ENCODE results near the gene ABLIM2.

DNA sequence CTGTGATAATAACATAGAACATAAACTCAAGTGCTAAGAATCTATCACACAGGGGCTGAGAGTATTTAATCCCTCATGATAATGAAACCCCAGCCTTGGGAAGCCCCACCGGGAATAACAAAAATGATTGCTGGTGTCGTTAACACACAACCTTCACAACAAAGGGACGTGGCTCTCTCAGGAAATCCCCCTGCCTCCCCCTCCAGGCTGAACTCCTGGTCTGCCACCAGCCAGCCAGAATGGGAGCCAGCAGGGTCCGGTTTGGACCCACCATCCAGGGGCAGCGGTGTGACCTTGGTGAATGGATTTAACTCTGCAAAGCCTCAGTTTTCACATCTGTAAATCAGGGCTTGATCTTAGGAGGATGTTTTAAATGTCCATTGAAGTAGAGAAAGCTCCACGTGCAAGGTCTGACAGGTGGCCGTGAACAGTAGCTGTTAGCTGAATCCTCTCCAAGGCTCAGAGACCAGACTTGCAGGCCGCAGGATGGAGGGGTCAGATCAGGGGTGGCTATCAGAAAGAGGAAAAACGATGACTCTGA lies 46.5 kb downstream of the ABLIM2 start:
- TF ChIP-seq POLR2AphosphoS5 (IDR thresholded peaks at IDR 0.05), result no peak
- TF ChIP-seq, protein P1, sequence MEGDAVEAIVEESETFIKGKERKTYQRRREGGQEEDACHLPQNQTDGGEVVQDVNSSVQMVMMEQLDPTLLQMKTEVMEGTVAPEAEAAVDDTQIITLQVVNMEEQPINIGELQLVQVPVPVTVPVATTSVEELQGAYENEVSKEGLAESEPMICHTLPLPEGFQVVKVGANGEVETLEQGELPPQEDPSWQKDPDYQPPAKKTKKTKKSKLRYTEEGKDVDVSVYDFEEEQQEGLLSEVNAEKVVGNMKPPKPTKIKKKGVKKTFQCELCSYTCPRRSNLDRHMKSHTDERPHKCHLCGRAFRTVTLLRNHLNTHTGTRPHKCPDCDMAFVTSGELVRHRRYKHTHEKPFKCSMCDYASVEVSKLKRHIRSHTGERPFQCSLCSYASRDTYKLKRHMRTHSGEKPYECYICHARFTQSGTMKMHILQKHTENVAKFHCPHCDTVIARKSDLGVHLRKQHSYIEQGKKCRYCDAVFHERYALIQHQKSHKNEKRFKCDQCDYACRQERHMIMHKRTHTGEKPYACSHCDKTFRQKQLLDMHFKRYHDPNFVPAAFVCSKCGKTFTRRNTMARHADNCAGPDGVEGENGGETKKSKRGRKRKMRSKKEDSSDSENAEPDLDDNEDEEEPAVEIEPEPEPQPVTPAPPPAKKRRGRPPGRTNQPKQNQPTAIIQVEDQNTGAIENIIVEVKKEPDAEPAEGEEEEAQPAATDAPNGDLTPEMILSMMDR (IDR thresholded peaks at IDR 0.05; ENCODE audit: poor library complexity, severe bottlenecking), result no peak
- TF ChIP-seq, protein P2, sequence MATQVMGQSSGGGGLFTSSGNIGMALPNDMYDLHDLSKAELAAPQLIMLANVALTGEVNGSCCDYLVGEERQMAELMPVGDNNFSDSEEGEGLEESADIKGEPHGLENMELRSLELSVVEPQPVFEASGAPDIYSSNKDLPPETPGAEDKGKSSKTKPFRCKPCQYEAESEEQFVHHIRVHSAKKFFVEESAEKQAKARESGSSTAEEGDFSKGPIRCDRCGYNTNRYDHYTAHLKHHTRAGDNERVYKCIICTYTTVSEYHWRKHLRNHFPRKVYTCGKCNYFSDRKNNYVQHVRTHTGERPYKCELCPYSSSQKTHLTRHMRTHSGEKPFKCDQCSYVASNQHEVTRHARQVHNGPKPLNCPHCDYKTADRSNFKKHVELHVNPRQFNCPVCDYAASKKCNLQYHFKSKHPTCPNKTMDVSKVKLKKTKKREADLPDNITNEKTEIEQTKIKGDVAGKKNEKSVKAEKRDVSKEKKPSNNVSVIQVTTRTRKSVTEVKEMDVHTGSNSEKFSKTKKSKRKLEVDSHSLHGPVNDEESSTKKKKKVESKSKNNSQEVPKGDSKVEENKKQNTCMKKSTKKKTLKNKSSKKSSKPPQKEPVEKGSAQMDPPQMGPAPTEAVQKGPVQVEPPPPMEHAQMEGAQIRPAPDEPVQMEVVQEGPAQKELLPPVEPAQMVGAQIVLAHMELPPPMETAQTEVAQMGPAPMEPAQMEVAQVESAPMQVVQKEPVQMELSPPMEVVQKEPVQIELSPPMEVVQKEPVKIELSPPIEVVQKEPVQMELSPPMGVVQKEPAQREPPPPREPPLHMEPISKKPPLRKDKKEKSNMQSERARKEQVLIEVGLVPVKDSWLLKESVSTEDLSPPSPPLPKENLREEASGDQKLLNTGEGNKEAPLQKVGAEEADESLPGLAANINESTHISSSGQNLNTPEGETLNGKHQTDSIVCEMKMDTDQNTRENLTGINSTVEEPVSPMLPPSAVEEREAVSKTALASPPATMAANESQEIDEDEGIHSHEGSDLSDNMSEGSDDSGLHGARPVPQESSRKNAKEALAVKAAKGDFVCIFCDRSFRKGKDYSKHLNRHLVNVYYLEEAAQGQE (IDR thresholded peaks at IDR 0.05; ENCODE audit: borderline replicate concordance), result no peak
- no peak for TF ChIP-seq EP300 (conservative IDR thresholded peaks at IDR 0.05; ENCODE audit: poor library complexity, severe bottlenecking)
- no peak for TF ChIP-seq EZH2 (IDR thresholded peaks at IDR 0.05; ENCODE audit: borderline replicate concordance, insufficient read depth, low read length, poor library complexity, severe bottlenecking)
- no peak for TF ChIP-seq SMC3 (conservative IDR thresholded peaks at IDR 0.05; ENCODE audit: poor library complexity)
- TF ChIP-seq RAD21 (conservative IDR thresholded peaks at IDR 0.05), result no peak
- TF ChIP-seq MXI1 (conservative IDR thresholded peaks at IDR 0.05; ENCODE audit: poor library complexity, severe bottlenecking), result no peak
- no peak for TF ChIP-seq TAF1 (IDR thresholded peaks at IDR 0.05; ENCODE audit: low read depth)

Measured in neural cell (in vitro differentiated cells).